Right lobe of liver (tissue), 4 donors: Measurements from ENCODE around the gene MZT2A.
"Not testable (repeated sequence)": the region's sequence is repeated elsewhere in the genome, so short reads cannot be mapped to it uniquely, and the experiment has no call there.

Experiments used
- CTCF ChIP-seq, 4 donors: fragments of 200-600 bp in 3 of 4; fragments of 450-650 bp in 1 of 4; IDR thresholded peaks; one replicate each; pipeline versions ENCODE4 v1.5.1 to v1.8.0; 2016 to 2022; ENCODE audit warnings: antibody characterized with exemption in 4 of 4, mild to moderate bottlenecking in 2 of 4
- POLR2A ChIP-seq: fragments of 450-650 bp; IDR thresholded peaks from one replicate; pipeline ENCODE4 v1.6.1; 2017; ENCODE audit warnings: antibody characterized with exemption, mild to moderate bottlenecking
- donor health status: DM: no; HTN: no; CAD: no.
- donor health status: DM: no; HTN: no; CAD: no.
- donor health status: DM: no; HTN: yes; CAD: no.

- not testable (repeated sequence) for TF ChIP-seq CTCF (IDR thresholded peaks at IDR 0.05); POLR2A
Observed at GRCh38 chr2:131490616-131491468, 1.4 kb downstream of the MZT2A start.
